NCI-H1930 (cell line): Measurements from ENCODE around the gene UTY.

Source experiments
- DNase-seq, 2 experiments: peaks; one replicate each; lab custom pipeline; 2025; lab: John Stamatoyannopoulos, UW

The UTY gene

GRCh38 chrY:13479828-13480227, at the start of gene UTY:
TSS of gene UTY (minus strand) at chrY:13480033. CDS start at chrY:13479665, 368 bp downstream.
- DNase-seq = no peak

- no peak for DNase-seq
These were observed 40.6 kb upstream of the UTY start for GRCh38 chrY:13520474-13520873.

- DNase-seq = no peak
These were observed 21.4 kb upstream of the UTY start for GRCh38 chrY:13501215-13501614.

GRCh38 chrY:13493737-13494136, 13.9 kb upstream of the UTY start:
- DNase-seq = no peak

GRCh38 chrY:13492408-13492807, 12.6 kb upstream of the UTY start:
- no peak for DNase-seq

- DNase-seq = no peak
These were observed 8.9 kb upstream of the UTY start for GRCh38 chrY:13488738-13489137.

GRCh38 chrY:13479121-13479711, 617 bp downstream of the UTY start:
- no peak for DNase-seq

GRCh38 chrY:13478126-13478785, 1.6 kb downstream of the UTY start:
- DNase-seq = no peak

GRCh38 chrY:13474997-13475396, 4.8 kb downstream of the UTY start:
- no peak for DNase-seq

- no peak for DNase-seq
These were observed 28.3 kb downstream of the UTY start for GRCh38 chrY:13451572-13451971.

- no peak for DNase-seq
These were observed 29.2 kb downstream of the UTY start for GRCh38 chrY:13450596-13451130.

GRCh38 chrY:13445566-13445965, 34.3 kb downstream of the UTY start:
- DNase-seq = no peak

- DNase-seq = no peak
These were observed 36.7 kb downstream of the UTY start for GRCh38 chrY:13443146-13443545.

GRCh38 chrY:13440811-13441210, 39.0 kb downstream of the UTY start:
- no peak for DNase-seq

- no peak for DNase-seq
These were observed 43.6 kb downstream of the UTY start for GRCh38 chrY:13435968-13436937.

GRCh38 chrY:13435206-13435967, 44.4 kb downstream of the UTY start:
- no peak for DNase-seq

- no peak for DNase-seq
These were observed 47.4 kb downstream of the UTY start for GRCh38 chrY:13432293-13433025.

- DNase-seq = no peak
These were observed 50.3 kb downstream of the UTY start for GRCh38 chrY:13429551-13429950.

- no peak for DNase-seq
These were observed 56.5 kb downstream of the UTY start for GRCh38 chrY:13423281-13423732.

GRCh38 chrY:13416869-13417661, 62.8 kb downstream of the UTY start:
- DNase-seq = no peak
